Endothelial cell of umbilical vein (primary cell): ENCODE measurements around the gene VSIR. TPM values are rescaled to one million over a fixed set of nuclear protein-coding genes. Genes with fewer than 3 reads are reported as not detected.
A peak's percentile ranks its signal among the peaks of the same experiment; 100 is the strongest.

Experiments
- BruUV-seq: library from RNA; stranded (reverse); fragments of 400-500 nt; replicated peaks from 2 replicates; lab custom pipeline; 2021; lab: Mats Ljungman, UMichigan
- CTCF ChIA-PET: fragments of 300-600, 350-600 bp; sonication (Branson Sonifier 250); formaldehyde crosslinking; loops from one replicate; lab custom pipeline; 2021; ENCODE audit warnings: antibody characterized with exemption, inconsistent platforms; lab: Charles Lee
- POLR2A ChIA-PET: fragments of 300-600, 350-600 bp; sonication (Branson Sonifier 250); formaldehyde crosslinking; loops from one replicate; lab custom pipeline; 2021; ENCODE audit warnings: antibody characterized with exemption, inconsistent platforms; lab: Charles Lee
- DNase-seq: peaks from one replicate; pipeline ENCODE4 v3.0.0-alpha.2; 2011; ENCODE audit warnings: low read depth, low spot score
- FAIRE-seq: peaks from 2 replicates; lab custom pipeline; 2011; peaks lifted over from hg19 to GRCh38; lab: Jason Lieb, UNC
- H2AFZ ChIP-seq: 2 replicates; pipeline ENCODE4 v1.6.0; 2012; ENCODE audit warnings: low read depth, low read length, control low read depth, inconsistent platforms
- H3K27ac ChIP-seq: 2 replicates; pipeline ENCODE4 v1.5.1; 2011; ENCODE audit warnings: low read depth, mild to moderate bottlenecking, control low read depth, low read length, moderate library complexity; ENCODE audit not compliant: insufficient read depth
- H3K27me3 ChIP-seq, 2 experiments: 2 replicates each; pipeline versions ENCODE4 v1.6.0 to v1.6.1; 2011; ENCODE audit warnings: low read length in 2 of 2, mixed read lengths in 1 of 2; ENCODE audit not compliant: control insufficient read depth in 2 of 2, insufficient read depth in 2 of 2
- H3K36me3 ChIP-seq, 2 experiments: 2 replicates in 1 of 2; 3 replicates in 1 of 2; pipeline ENCODE4 v1.5.1; 2011; ENCODE audit warnings: low read length in 2 of 2, mild to moderate bottlenecking in 1 of 2, moderate library complexity in 1 of 2; ENCODE audit not compliant: control insufficient read depth in 2 of 2, insufficient read depth in 2 of 2; ENCODE audit errors: extremely low read depth in 1 of 2
- H3K4me1 ChIP-seq: 3 replicates; pipeline ENCODE4 v1.5.1; 2011; ENCODE audit warnings: mild to moderate bottlenecking, low read length; ENCODE audit not compliant: control insufficient read depth, insufficient read depth; ENCODE audit errors: extremely low read depth
- H3K4me2 ChIP-seq: 2 replicates; pipeline ENCODE4 v1.6.1; 2011; ENCODE audit warnings: low read length, control low read depth, mixed read lengths; ENCODE audit not compliant: insufficient read depth
- H3K4me3 ChIP-seq, 3 experiments: fragments of 200-600 bp in 1 of 3; sonication (generic), shearing (Covaris generic) in 1 of 3; replicated peaks in 1 of 3; 2 replicates each; pipeline ENCODE4 v1.5.1; 2011 to 2016; ENCODE audit warnings: control low read depth in 3 of 3, low read length in 3 of 3, mild to moderate bottlenecking in 2 of 3, inconsistent platforms in 1 of 3, low read depth in 1 of 3, moderate library complexity in 1 of 3; ENCODE audit not compliant: insufficient read depth in 1 of 3
- H3K79me2 ChIP-seq: 2 replicates; pipeline ENCODE4 v1.6.0; 2012; ENCODE audit warnings: low read length, inconsistent platforms; ENCODE audit not compliant: control insufficient read depth, insufficient read depth
- H3K9ac ChIP-seq: replicated peaks from 2 replicates; pipeline ENCODE3; 2011; ENCODE audit warnings: low read length, control low read depth; ENCODE audit not compliant: insufficient read depth; ENCODE audit errors: extremely low read depth
- H3K9me1 ChIP-seq: replicated peaks from 3 replicates; pipeline ENCODE4 v1.6.0; 2011; ENCODE audit warnings: mild to moderate bottlenecking, low read length; ENCODE audit not compliant: control insufficient read depth, insufficient read depth; ENCODE audit errors: extremely low read depth
- H3K9me3 ChIP-seq: replicated peaks from 2 replicates; pipeline ENCODE4 v1.5.1; 2012; ENCODE audit warnings: low read length, inconsistent platforms; ENCODE audit not compliant: control insufficient read depth, insufficient read depth
- H4K20me1 ChIP-seq: replicated peaks from 2 replicates; pipeline ENCODE3; 2011; ENCODE audit warnings: mild to moderate bottlenecking, low read length; ENCODE audit not compliant: control insufficient read depth, insufficient read depth; ENCODE audit errors: extremely low read depth
- EZH2 ChIP-seq: IDR thresholded peaks from 2 replicates; pipeline ENCODE4 v1.6.1; 2012; ENCODE audit warnings: borderline replicate concordance, low read depth, mild to moderate bottlenecking, moderate library complexity, low read length, inconsistent platforms; ENCODE audit not compliant: severe bottlenecking
- FOS ChIP-seq: IDR thresholded peaks from 2 replicates; pipeline ENCODE4 v1.6.1; 2011; ENCODE audit warnings: mild to moderate bottlenecking, low read length, moderate library complexity, borderline replicate concordance; ENCODE audit not compliant: insufficient read depth
- GATA2 ChIP-seq: IDR thresholded peaks from 2 replicates; pipeline ENCODE4 v1.7.0; 2011; ENCODE audit warnings: low read depth, mild to moderate bottlenecking, moderate library complexity, mixed read lengths, low read length; ENCODE audit not compliant: insufficient read length, insufficient read depth
- MYC ChIP-seq: IDR thresholded peaks from one replicate; pipeline ENCODE4 v1.6.1; 2011; ENCODE audit warnings: mild to moderate bottlenecking, low read depth, low read length
- POLR2A ChIP-seq: IDR thresholded peaks from 2 replicates; pipeline ENCODE4 v1.6.1; 2012; ENCODE audit warnings: low read depth, mild to moderate bottlenecking, control low read depth, low read length
- POLR2AphosphoS5 ChIP-seq: IDR thresholded peaks from 2 replicates; pipeline ENCODE4 v1.6.1; 2012; ENCODE audit warnings: low read depth, mild to moderate bottlenecking, control low read depth, low read length, moderate library complexity; ENCODE audit not compliant: insufficient read depth
- dilution Hi-C: fragments of 300-500 bp; cut with MboI; formaldehyde crosslinking; loops from one replicate; pipeline ENCODE4 v1.15.0; 2019; ENCODE audit warnings: low sequenced_read_pairs; ENCODE audit not compliant: extremely low pct_ligation_motif_present
- intact Hi-C: fragments of 100-400 bp; cut with micrococcal nuclease; formaldehyde crosslinking; loops from one replicate; pipeline ENCODE4 v1.10.0; 2022
- polyA plus RNA-seq, 4 experiments: library from polyadenylated mRNA; depleted of rRNA in 3 of 4; stranded (reverse) in 3 of 4; unstranded in 1 of 4; fragments of >200 nt; gene quantifications; 2 replicates each; pipeline versions ENCODE4 v1.2.1 to v1.2.3, GENCODE V29; 2011 to 2012; ENCODE audit warnings: missing spikeins in 1 of 4
- total RNA-seq: library from RNA; stranded (reverse); gene quantifications from 2 replicates; pipeline ENCODE4 v1.2.3, GENCODE V29; 2021
- TF ChIP-seq, protein P1 (sequence below), 2 donors: IDR thresholded peaks; 1 replicate in 1 of 2; 2 replicates in 1 of 2; pipeline ENCODE4 v1.5.1; 2011; ENCODE audit warnings: low read length in 2 of 2, mild to moderate bottlenecking in 2 of 2, moderate library complexity in 2 of 2, control low read depth in 1 of 2, inconsistent platforms in 1 of 2, low read depth in 1 of 2; ENCODE audit not compliant: insufficient read depth in 1 of 2; ENCODE audit errors: extremely low read depth in 1 of 2

VSIR gene
- total and polyA plus RNA-seq, 2 donors (not counting 3 experiments of a cell fraction or from before 2014, with no cell fraction given) = 4.9 to 6.3 TPM

DNA sequence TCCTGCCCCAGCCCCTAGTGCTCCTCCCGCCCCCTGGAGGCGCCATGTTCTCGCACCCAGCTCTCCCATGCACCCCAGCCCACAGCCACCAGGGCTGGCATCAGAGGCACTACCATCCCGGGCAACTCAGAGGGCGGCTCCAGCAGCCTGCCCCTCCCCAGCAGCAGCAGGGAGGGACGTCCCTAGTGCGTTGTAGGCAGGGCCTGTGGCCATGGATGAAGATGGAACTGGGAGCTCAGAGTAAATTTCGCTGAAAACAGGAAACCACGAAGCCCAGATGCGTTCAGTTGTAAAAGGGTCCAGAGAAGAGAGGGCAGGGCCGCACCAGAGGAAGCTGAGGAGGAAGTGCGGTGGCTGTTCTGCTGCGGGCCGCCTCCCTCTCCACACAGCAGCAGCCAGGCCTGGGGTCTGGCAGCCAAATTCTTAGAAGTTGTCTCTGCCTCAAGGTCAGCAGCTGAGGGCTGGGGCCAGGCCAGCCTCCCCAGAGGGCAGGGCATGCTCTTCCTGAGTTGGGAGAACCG is 24.6 kb downstream of the VSIR start:
- intact Hi-C loops = loop anchor here (2.0 kb wide), 1 partner anchor 18 kb away; no protein-coding TSS in a partner anchor
- no peak overlapping the region for H3K27ac ChIP-seq
- peaks cover 15% of the 10 kb centered on the region for H3K4me1 ChIP-seq
- no peak overlapping the region for H3K4me3 ChIP-seq
- FAIRE-seq (peak; percentile 89), DNase-seq (peak; percentile 50)
- dilution Hi-C loops = no loop called here
- H3K79me2 ChIP-seq = no peaks in the 10 kb centered on the region
- no peaks in the 10 kb centered on the region for H3K27me3 ChIP-seq
- H3K36me3 ChIP-seq = no peaks in the 10 kb centered on the region
- H3K9me1 ChIP-seq = no peaks in the 10 kb centered on the region
- no peak for TF ChIP-seq POLR2A
- TF ChIP-seq GATA2 = no peak
- TF ChIP-seq MYC = no peak
- no peak for TF ChIP-seq EZH2
- no peak for TF ChIP-seq FOS
- TF ChIP-seq, protein P1, sequence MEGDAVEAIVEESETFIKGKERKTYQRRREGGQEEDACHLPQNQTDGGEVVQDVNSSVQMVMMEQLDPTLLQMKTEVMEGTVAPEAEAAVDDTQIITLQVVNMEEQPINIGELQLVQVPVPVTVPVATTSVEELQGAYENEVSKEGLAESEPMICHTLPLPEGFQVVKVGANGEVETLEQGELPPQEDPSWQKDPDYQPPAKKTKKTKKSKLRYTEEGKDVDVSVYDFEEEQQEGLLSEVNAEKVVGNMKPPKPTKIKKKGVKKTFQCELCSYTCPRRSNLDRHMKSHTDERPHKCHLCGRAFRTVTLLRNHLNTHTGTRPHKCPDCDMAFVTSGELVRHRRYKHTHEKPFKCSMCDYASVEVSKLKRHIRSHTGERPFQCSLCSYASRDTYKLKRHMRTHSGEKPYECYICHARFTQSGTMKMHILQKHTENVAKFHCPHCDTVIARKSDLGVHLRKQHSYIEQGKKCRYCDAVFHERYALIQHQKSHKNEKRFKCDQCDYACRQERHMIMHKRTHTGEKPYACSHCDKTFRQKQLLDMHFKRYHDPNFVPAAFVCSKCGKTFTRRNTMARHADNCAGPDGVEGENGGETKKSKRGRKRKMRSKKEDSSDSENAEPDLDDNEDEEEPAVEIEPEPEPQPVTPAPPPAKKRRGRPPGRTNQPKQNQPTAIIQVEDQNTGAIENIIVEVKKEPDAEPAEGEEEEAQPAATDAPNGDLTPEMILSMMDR (IDR thresholded peaks at IDR 0.05; ENCODE audit: extremely low read depth in 1 of 2, insufficient read depth in 1 of 2, low read depth in 1 of 2, low read length in 2 of 2) = peak in 1 of 2 donors; percentile 22
- no peak for TF ChIP-seq POLR2AphosphoS5
- ChIA-PET POLR2A (no interaction called here), CTCF (interaction anchor here (0.7 to 1.6 kb wide), 11 partner anchors 9 to 429 kb away, joined by 3 to 5 read pairs (median 4); no protein-coding TSS in a partner anchor)
- no peaks in the 10 kb centered on the region for H4K20me1 ChIP-seq
- H3K9me3 ChIP-seq = no peaks in the 10 kb centered on the region
- no peak overlapping the region for H3K4me2 ChIP-seq
- BruUV-seq = no TSS peak
- H2AFZ ChIP-seq = peak overlapping the region; percentile 74
- H3K9ac ChIP-seq = no peak overlapping the region
